ENCODE results near the gene CCDC112. TPM values are rescaled to one million over a fixed set of nuclear protein-coding genes. Genes with fewer than 3 reads are reported as not detected.

Gene CCDC112
- total and polyA plus RNA-seq, 2 of the 13 experiments (the other 11 are each of a cell fraction or from before 2014, with no cell fraction given), result 1.1 to 2.8 TPM

DNA sequence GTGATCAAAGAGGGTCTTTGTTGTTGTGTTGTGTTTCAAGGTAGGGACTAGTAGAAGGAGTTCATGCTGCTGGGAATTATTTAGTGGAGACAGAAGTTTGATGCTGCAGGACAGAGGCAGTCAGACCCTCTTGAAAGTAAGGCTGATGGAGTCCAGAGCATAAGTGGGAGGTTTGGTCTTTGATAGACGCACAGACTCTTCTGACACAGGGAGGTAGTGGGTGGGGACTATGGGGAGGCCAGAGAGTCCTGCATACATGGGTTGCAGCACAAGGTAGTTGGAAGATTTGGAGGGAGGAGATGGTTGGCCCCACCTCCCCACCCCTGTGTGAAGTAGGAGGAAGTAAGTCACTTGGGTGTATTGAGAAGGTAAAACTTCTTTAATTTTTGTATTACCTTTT is 2.4 kb upstream of the CCDC112 start (continued):
- TF ChIP-seq, protein P1, sequence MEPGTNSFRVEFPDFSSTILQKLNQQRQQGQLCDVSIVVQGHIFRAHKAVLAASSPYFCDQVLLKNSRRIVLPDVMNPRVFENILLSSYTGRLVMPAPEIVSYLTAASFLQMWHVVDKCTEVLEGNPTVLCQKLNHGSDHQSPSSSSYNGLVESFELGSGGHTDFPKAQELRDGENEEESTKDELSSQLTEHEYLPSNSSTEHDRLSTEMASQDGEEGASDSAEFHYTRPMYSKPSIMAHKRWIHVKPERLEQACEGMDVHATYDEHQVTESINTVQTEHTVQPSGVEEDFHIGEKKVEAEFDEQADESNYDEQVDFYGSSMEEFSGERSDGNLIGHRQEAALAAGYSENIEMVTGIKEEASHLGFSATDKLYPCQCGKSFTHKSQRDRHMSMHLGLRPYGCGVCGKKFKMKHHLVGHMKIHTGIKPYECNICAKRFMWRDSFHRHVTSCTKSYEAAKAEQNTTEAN (CRISPR knock-in tag; conservative IDR thresholded peaks at IDR 0.05), result no peak
- TF ChIP-seq ZNF605 (CRISPR knock-in tag; IDR thresholded peaks at IDR 0.05) (no peak), ZNF556 (CRISPR knock-in tag; IDR thresholded peaks at IDR 0.05; ENCODE audit: borderline replicate concordance) (no peak), ZSCAN25 (CRISPR knock-in tag; IDR thresholded peaks at IDR 0.05) (no peak), TEAD2 (CRISPR knock-in tag; IDR thresholded peaks at IDR 0.05) (no peak)
- TF ChIP-seq, protein P2, sequence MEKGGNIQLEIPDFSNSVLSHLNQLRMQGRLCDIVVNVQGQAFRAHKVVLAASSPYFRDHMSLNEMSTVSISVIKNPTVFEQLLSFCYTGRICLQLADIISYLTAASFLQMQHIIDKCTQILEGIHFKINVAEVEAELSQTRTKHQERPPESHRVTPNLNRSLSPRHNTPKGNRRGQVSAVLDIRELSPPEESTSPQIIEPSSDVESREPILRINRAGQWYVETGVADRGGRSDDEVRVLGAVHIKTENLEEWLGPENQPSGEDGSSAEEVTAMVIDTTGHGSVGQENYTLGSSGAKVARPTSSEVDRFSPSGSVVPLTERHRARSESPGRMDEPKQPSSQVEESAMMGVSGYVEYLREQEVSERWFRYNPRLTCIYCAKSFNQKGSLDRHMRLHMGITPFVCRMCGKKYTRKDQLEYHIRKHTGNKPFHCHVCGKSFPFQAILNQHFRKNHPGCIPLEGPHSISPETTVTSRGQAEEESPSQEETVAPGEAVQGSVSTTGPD (CRISPR knock-in tag; IDR thresholded peaks at IDR 0.05), result no peak
- TF ChIP-seq, protein P3, sequence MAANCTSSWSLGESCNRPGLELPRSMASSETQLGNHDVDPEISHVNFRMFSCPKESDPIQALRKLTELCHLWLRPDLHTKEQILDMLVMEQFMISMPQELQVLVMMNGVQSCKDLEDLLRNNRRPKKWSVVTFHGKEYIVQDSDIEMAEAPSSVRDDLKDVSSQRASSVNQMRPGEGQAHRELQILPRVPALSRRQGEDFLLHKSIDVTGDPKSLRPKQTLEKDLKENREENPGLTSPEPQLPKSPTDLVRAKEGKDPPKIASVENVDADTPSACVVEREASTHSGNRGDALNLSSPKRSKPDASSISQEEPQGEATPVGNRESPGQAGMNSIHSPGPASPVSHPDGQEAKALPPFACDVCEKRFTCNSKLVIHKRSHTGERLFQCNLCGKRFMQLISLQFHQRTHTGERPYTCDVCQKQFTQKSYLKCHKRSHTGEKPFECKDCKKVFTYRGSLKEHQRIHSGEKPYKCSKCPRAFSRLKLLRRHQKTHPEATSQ (CRISPR knock-in tag; IDR thresholded peaks at IDR 0.05; ENCODE audit: borderline replicate concordance), result no peak

DNA sequence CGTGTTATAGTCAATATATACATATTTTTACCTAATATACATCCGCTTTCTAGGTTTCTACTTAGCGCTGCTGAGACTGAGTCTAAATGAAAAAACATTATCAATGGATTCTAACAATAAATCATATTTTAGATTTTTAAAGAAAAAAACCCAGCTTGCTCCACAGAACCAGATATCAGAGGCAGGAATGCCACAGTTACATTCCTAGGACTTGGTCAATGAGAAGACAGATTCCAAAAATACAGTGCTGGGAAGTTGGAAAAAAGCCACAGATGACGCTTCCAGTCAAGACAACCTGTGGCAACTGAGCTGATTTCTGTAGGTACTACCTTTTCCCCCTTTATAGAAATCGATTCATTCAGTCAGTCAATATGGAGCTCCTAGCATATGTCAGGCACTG is 577 bp upstream of the CCDC112 start:
- intact Hi-C loops (cut with micrococcal nuclease; ENCODE audit: unreplicated experiment), result loop anchor here (2.0 to 10.0 kb wide), 2 partner anchors 34 to 538 kb away; partner anchors contain the start of gene PGGT1B
- Histone ChIP-seq H3K79me2 (ENCODE audit: insufficient read depth, low read length) (no peaks in the 10 kb centered on the region), H3K27me3 (ENCODE audit: control insufficient read depth in 1 of 2, insufficient read depth in 2 of 2, low read length in 2 of 2) (no peaks in the 10 kb centered on the region), H4K20me1 (ENCODE audit: insufficient read depth, low read length) (0 out of 2 replicates have a peak, but pooled peaks cover 3% of the 10 kb centered on the region), H3K4me2 (ENCODE audit: low read depth, low read length) (no peak overlapping the region; the same call in 1 of the 2 replicates), H3K4me3 (replicated peaks in 1 of 3; ENCODE audit: insufficient read depth in 1 of 3, low read depth in 2 of 3, low read length in 3 of 3) (peak overlapping the region in 1 of 3 experiments; percentile 13; a peak in 1 of 6 replicates), H3K4me1 (ENCODE audit: insufficient read depth, low read length) (peaks cover 14% of the 10 kb centered on the region), H2AFZ (ENCODE audit: low read length) (no peak overlapping the region), H3K27ac (ENCODE audit: extremely low read length, insufficient read depth, low read length) (no peak overlapping the region), H3K9ac (ENCODE audit: insufficient read depth, low read depth, low read length) (no peak overlapping the region), H3K36me3 (replicated peaks in 1 of 2; ENCODE audit: control insufficient read depth in 1 of 2, insufficient read depth in 2 of 2, low read length in 2 of 2) (no peaks in the 10 kb centered on the region), H3K9me3 (ENCODE audit: low read length) (no peaks in the 10 kb centered on the region)
- ChIA-PET POLR2A (interaction anchor here (1.0 to 1.9 kb wide), 3 partner anchors 35 to 329 kb away, joined by 3 to 8 read pairs (median 7); partner anchors contain the start of genes FEM1C, PGGT1B and TMED7), CTCF (ENCODE audit: low intra/inter-chr PET ratio, low total read pairs) (no interaction called here)
- in situ Hi-C loops (cut with HindIII; ENCODE audit: extremely low pct_ligation_motif_present, low pct_unique_long_range_greater_than_20kb), result no loop called here
- no peak for TF ChIP-seq KDM5B (CRISPR knock-in tag; IDR thresholded peaks at IDR 0.05; ENCODE audit: borderline replicate concordance)
- no peak for TF ChIP-seq REPIN1 (CRISPR knock-in tag; IDR thresholded peaks at IDR 0.05; ENCODE audit: borderline replicate concordance, low read depth)
- TF ChIP-seq HNRNPK (IDR thresholded peaks at IDR 0.05; ENCODE audit: low read depth, low read length, poor library complexity, severe bottlenecking), result no peak
- no peak for TF ChIP-seq NKX3-1 (CRISPR knock-in tag; IDR thresholded peaks at IDR 0.05)
- TF ChIP-seq ZNF597 (CRISPR knock-in tag; IDR thresholded peaks at IDR 0.05), result no peak
- no peak for TF ChIP-seq YEATS4 (CRISPR knock-in tag; IDR thresholded peaks at IDR 0.05; ENCODE audit: borderline replicate concordance)
- TF ChIP-seq ZBTB20 (CRISPR knock-in tag; IDR thresholded peaks at IDR 0.05; ENCODE audit: borderline replicate concordance, low read depth), result no peak
- FAIRE-seq, result no peak
- DNase-seq (ENCODE audit: low spot score), result no peak
- no peak for ATAC-seq
- no TSS peak for BruUV-seq (replicated peaks)
- WGBS (ENCODE audit: low lambda C conversion rate), result 75% methylated on average over 5 of the region's 5 CpGs
